Keratinocyte (primary cell): Measurements from ENCODE around the gene BRAT1. TPM values are rescaled to one million over a fixed set of nuclear protein-coding genes. Genes with fewer than 3 reads are reported as not detected.
"Not testable (repeated sequence)": the region's sequence is repeated elsewhere in the genome, so short reads cannot be mapped to it uniquely, and the experiment has no call there.

Source experiments
- DNase-seq: peaks from one replicate; pipeline ENCODE4 v3.0.0-alpha.2; 2011; ENCODE audit warnings: low read depth, missing footprints, low spot score
- FAIRE-seq: peaks from 2 replicates; lab custom pipeline; 2011; peaks lifted over from hg19 to GRCh38; lab: Jason Lieb, UNC
- H2AFZ ChIP-seq: 2 replicates; pipeline ENCODE4 v1.6.0; 2012; ENCODE audit warnings: low read length, control low read depth, inconsistent platforms; ENCODE audit not compliant: control insufficient read depth
- H3K27ac ChIP-seq: 2 replicates; pipeline ENCODE4 v1.5.1; 2011; ENCODE audit warnings: low read length; ENCODE audit not compliant: control insufficient read depth, insufficient read depth
- H3K27me3 ChIP-seq: 3 replicates; pipeline ENCODE4 v1.6.0; 2011; ENCODE audit warnings: low read length; ENCODE audit not compliant: control insufficient read depth, insufficient read depth; ENCODE audit errors: extremely low read depth
- H3K36me3 ChIP-seq, 2 experiments: 2 replicates in 1 of 2; 3 replicates in 1 of 2; pipeline ENCODE4 v1.5.1; 2011; ENCODE audit warnings: low read length in 2 of 2, mild to moderate bottlenecking in 1 of 2; ENCODE audit not compliant: control insufficient read depth in 2 of 2, insufficient read depth in 2 of 2; ENCODE audit errors: extremely low read depth in 1 of 2
- H3K4me1 ChIP-seq: 3 replicates; pipeline ENCODE4 v1.5.1; 2011; ENCODE audit warnings: low read length; ENCODE audit not compliant: control insufficient read depth, insufficient read depth; ENCODE audit errors: extremely low read depth
- H3K4me2 ChIP-seq: 3 replicates; pipeline ENCODE4 v1.6.0; 2011; ENCODE audit warnings: low read depth, low read length; ENCODE audit not compliant: control insufficient read depth, insufficient read depth; ENCODE audit errors: extremely low read depth
- H3K4me3 ChIP-seq, 3 experiments: fragments of 200-600 bp in 1 of 3; sonication (generic) in 1 of 3; 2 replicates in 2 of 3; 3 replicates in 1 of 3; pipeline ENCODE4 v1.5.1; 2011 to 2016; ENCODE audit warnings: low read length in 3 of 3, mild to moderate bottlenecking in 3 of 3, control low read depth in 2 of 3, inconsistent platforms in 1 of 3, low read depth in 1 of 3, mixed read lengths in 1 of 3, mixed run types in 1 of 3, moderate library complexity in 1 of 3; ENCODE audit not compliant: control insufficient read depth in 2 of 3, insufficient read depth in 2 of 3; ENCODE audit errors: extremely low read depth in 1 of 3
- H3K79me2 ChIP-seq: 2 replicates; pipeline ENCODE4 v1.6.0; 2012; ENCODE audit warnings: low read length; ENCODE audit not compliant: control insufficient read depth, insufficient read depth
- H3K9ac ChIP-seq: 3 replicates; pipeline ENCODE4 v1.6.0; 2011; ENCODE audit warnings: low read length; ENCODE audit not compliant: control insufficient read depth, insufficient read depth; ENCODE audit errors: extremely low read depth
- H3K9me1 ChIP-seq: 3 replicates; pipeline ENCODE4 v1.6.0; 2011; ENCODE audit warnings: low read length; ENCODE audit not compliant: control insufficient read depth, insufficient read depth; ENCODE audit errors: extremely low read depth
- H3K9me3 ChIP-seq: 2 replicates; pipeline ENCODE4 v1.5.1; 2012; ENCODE audit warnings: low read depth, low read length; ENCODE audit not compliant: control insufficient read depth
- H4K20me1 ChIP-seq: 3 replicates; pipeline ENCODE4 v1.6.0; 2011; ENCODE audit warnings: low read length; ENCODE audit not compliant: control insufficient read depth, insufficient read depth; ENCODE audit errors: extremely low read depth
- CTCF ChIP-seq, 3 experiments: IDR thresholded peaks in 1 of 3; conservative IDR thresholded peaks in 1 of 3; optimal IDR thresholded peaks in 1 of 3; 2 replicates in 2 of 3; 3 replicates in 1 of 3; pipeline versions ENCODE3 to v1.5.1; 2011; ENCODE audit warnings: low read length in 3 of 3, mild to moderate bottlenecking in 3 of 3, moderate library complexity in 2 of 3, control low read depth in 1 of 3, inconsistent platforms in 1 of 3; ENCODE audit not compliant: insufficient read depth in 2 of 3; ENCODE audit errors: extremely low read depth in 1 of 3
- EZH2 ChIP-seq: IDR thresholded peaks from one replicate; pipeline ENCODE4 v1.6.1; 2012; ENCODE audit warnings: inconsistent platforms, mild to moderate bottlenecking, low read length, moderate library complexity
- dilution Hi-C: fragments of 300-500 bp; cut with MboI; formaldehyde crosslinking; loops from one replicate; pipeline ENCODE4 v1.7.0; 2020; ENCODE audit warnings: low sequenced_read_pairs; ENCODE audit not compliant: extremely low pct_ligation_motif_present
- polyA plus RNA-seq, 5 experiments: library from polyadenylated mRNA; depleted of rRNA in 3 of 5; stranded (reverse) in 3 of 5; stranded (forward) in 1 of 5; unstranded in 1 of 5; fragments of >200 nt; gene quantifications; 1 replicate in 1 of 5; 2 replicates in 3 of 5; 3 replicates in 1 of 5; pipeline versions ENCODE4 v1.2.1 to v1.2.3, GENCODE V29; 2011 to 2012; ENCODE audit warnings: missing spikeins in 2 of 5, low read depth in 1 of 5, low replicate concordance in 1 of 5

The BRAT1 gene
- polyA plus RNA-seq, 1 donor (not counting 4 experiments of a cell fraction or from before 2014, with no cell fraction given), result 6.4 TPM

- H3K9me3 ChIP-seq, result no peaks in the 10 kb centered on the region
- peaks cover under 1% of the 10 kb centered on the region for H3K4me1 ChIP-seq
- H3K27ac ChIP-seq, result no peak overlapping the region
- no peak overlapping the region for H3K4me3 ChIP-seq
- peaks cover 12% of the 10 kb centered on the region for H3K79me2 ChIP-seq
- H4K20me1 ChIP-seq, result peaks cover 4% of the 10 kb centered on the region
- TF ChIP-seq EZH2 (no peak), CTCF (optimal IDR thresholded peaks at IDR 0.05 in 1 of 3, IDR thresholded peaks at IDR 0.05 in 1 of 3, conservative IDR thresholded peaks at IDR 0.05 in 1 of 3; ENCODE audit: extremely low read depth in 1 of 3, insufficient read depth in 2 of 3, low read length in 3 of 3) (no peak)
- H3K27me3 ChIP-seq, result no peaks in the 10 kb centered on the region
- FAIRE-seq, result no peak
- no peak overlapping the region for H2AFZ ChIP-seq
- no peaks in the 10 kb centered on the region for H3K9me1 ChIP-seq
- peaks cover 2 to 5% of the 10 kb centered on the region in 2 experiments for H3K36me3 ChIP-seq
- no peak overlapping the region for H3K4me2 ChIP-seq
- dilution Hi-C loops, result no loop called here
- H3K9ac ChIP-seq, result no peak overlapping the region
- no peak for DNase-seq
These were observed 9.7 kb upstream of the BRAT1 start for GRCh38 chr7:2564970-2565540.

- H3K4me3 ChIP-seq, H3K36me3 ChIP-seq, H3K27ac ChIP-seq, H3K4me1 ChIP-seq, H4K20me1 ChIP-seq, H3K4me2 ChIP-seq, H3K9me1 ChIP-seq, dilution Hi-C loops, H3K9ac ChIP-seq, H2AFZ ChIP-seq, DNase-seq, H3K9me3 ChIP-seq, FAIRE-seq, H3K27me3 ChIP-seq: not testable (repeated sequence)
- peaks cover 19% of the 10 kb centered on the region for H3K79me2 ChIP-seq
These were observed 8.6 kb upstream of the BRAT1 start for GRCh38 chr7:2563955-2564354.
